ENCODE measurements around the gene LRRC4B.
"Not testable (repeated sequence)": the region's sequence is repeated elsewhere in the genome, so short reads cannot be mapped to it uniquely, and the experiment has no call there.

Gene LRRC4B

GRCh38 chr19:50553134-50553703 is 15.0 kb downstream of the LRRC4B start:
- DNase-seq (ENCODE audit: low read depth in 2 of 2): no peak

- DNase-seq (ENCODE audit: low read depth in 2 of 2): no peak
Measured at GRCh38 chr19:50552540-50552939, 15.7 kb downstream of the LRRC4B start.

GRCh38 chr19:50551715-50552187 is 16.5 kb downstream of the LRRC4B start:
- DNase-seq (ENCODE audit: low read depth in 2 of 2): no peak

GRCh38 chr19:50551034-50551714 is 17.1 kb downstream of the LRRC4B start:
- no peak for DNase-seq (ENCODE audit: low read depth in 2 of 2)

GRCh38 chr19:50550594-50550966 is 17.7 kb downstream of the LRRC4B start:
- DNase-seq (ENCODE audit: low read depth in 2 of 2): no peak

GRCh38 chr19:50549927-50550593 is 18.2 kb downstream of the LRRC4B start:
- DNase-seq (ENCODE audit: low read depth in 2 of 2): no peak

GRCh38 chr19:50549059-50549926 is 18.9 kb downstream of the LRRC4B start:
- DNase-seq (ENCODE audit: low read depth in 2 of 2): no peak

- DNase-seq (ENCODE audit: low read depth in 2 of 2): no peak
Measured at GRCh38 chr19:50548191-50549058, 19.8 kb downstream of the LRRC4B start.

- DNase-seq (ENCODE audit: low read depth in 2 of 2): no peak
Measured at GRCh38 chr19:50547385-50548190, 20.6 kb downstream of the LRRC4B start.

GRCh38 chr19:50546527-50547221 is 21.6 kb downstream of the LRRC4B start:
- DNase-seq (ENCODE audit: low read depth in 2 of 2): no peak

GRCh38 chr19:50542943-50543342 is 25.3 kb downstream of the LRRC4B start:
- no peak for DNase-seq (ENCODE audit: low read depth in 2 of 2)

- DNase-seq (ENCODE audit: low read depth in 2 of 2): peak; percentile 39 to 65
Measured at GRCh38 chr19:50537769-50538230, 30.4 kb downstream of the LRRC4B start.

- no peak for DNase-seq (ENCODE audit: low read depth in 2 of 2)
Measured at GRCh38 chr19:50537306-50537685, 30.9 kb downstream of the LRRC4B start.

- DNase-seq (ENCODE audit: low read depth in 2 of 2): no peak
Measured at GRCh38 chr19:50536662-50537305, 31.5 kb downstream of the LRRC4B start.

- no peak for DNase-seq (ENCODE audit: low read depth in 2 of 2)
Measured at GRCh38 chr19:50535672-50536187, 32.5 kb downstream of the LRRC4B start.

- no peak for DNase-seq (ENCODE audit: low read depth in 2 of 2)
Measured at GRCh38 chr19:50534478-50534877, 33.8 kb downstream of the LRRC4B start.

- no peak for DNase-seq (ENCODE audit: low read depth in 2 of 2)
Measured at GRCh38 chr19:50532952-50533351, 35.3 kb downstream of the LRRC4B start.

GRCh38 chr19:50531171-50531612 is 37.0 kb downstream of the LRRC4B start:
- DNase-seq (ENCODE audit: low read depth in 2 of 2): no peak

GRCh38 chr19:50528052-50528451 is 40.2 kb downstream of the LRRC4B start:
- DNase-seq (ENCODE audit: low read depth in 2 of 2): not testable (repeated sequence)
